HG02884 (cell line): Measurements from ENCODE around the gene COL19A1.
A peak's percentile ranks its signal among the peaks of the same experiment; 100 is the strongest.
"Not testable (repeated sequence)": the region's sequence is repeated elsewhere in the genome, so short reads cannot be mapped to it uniquely, and the experiment has no call there.

ENCODE experiments used
- ATAC-seq: cut with Tn5 transposase; IDR thresholded peaks from one replicate; pipeline ENCODE4 v1.9.1; 2021; ENCODE audit warnings: mild to moderate bottlenecking, moderate library complexity; ENCODE audit not compliant: unreplicated experiment

COL19A1 gene

DNA sequence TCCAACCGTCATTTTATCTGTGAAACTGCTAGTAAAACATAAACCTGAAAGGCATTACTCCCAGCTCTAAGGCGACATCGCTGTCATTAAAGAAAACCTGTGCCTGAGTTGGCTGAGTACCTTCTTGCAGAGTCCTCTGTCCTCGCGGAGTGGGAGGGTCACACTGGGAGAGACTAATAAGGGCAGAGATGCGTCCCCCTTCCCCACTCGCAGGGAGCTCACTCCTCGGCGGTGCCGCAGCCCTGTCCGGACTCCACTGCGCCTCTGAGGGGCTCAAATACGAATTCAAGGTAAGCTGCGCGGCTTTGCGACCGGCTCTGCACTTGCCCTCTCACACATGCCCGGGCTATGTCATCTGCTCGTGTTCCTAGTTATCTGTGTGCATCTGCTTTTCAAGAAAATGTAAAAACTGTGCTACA lies at the start of gene COL19A1:
Gene COL19A1, plus strand, starts transcription at position 206 of the 419 bp plus-strand sequence. CDS start 13,012 bp downstream, outside the sequence.
- ATAC-seq: peak; percentile 35

DNA sequence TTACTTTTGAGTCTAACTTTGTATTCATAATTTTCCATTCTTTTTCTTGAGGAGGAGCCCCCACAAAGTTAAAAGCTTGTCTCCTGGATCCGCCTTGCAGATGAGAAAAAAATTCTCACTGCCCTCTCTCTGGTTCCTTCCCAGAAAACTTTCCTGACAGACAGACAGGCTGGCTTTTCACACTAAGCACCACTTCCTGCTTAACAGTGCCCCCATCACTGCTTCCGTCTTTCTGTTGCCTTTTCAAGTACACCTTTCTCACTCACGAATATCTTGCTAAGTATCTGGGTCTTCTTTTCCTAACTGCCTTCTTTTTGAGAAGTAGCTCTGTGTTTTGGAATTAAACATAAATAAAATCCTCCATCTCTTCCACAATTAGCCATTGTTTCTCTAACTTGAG lies 49.8 kb upstream of the COL19A1 start:
- peak; percentile 33 for ATAC-seq

DNA sequence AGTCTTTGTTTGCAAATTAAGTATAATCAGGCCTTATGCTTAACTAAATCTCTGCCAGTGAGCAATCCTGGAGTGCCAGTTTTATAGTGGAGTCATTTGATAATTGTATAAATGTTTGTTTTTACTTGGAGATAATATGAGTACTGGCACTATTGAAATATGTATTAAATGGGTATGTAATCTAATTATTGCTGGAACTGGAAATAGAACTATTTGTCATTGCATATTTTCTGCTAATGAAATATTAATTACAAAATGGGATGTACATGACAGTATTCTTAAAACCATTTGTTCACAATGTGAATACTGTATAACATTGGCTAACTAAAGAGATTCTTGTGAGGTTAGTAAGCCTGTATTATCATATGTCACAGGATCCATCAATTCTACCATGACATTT lies 49.0 kb upstream of the COL19A1 start:
- no peak for ATAC-seq

DNA sequence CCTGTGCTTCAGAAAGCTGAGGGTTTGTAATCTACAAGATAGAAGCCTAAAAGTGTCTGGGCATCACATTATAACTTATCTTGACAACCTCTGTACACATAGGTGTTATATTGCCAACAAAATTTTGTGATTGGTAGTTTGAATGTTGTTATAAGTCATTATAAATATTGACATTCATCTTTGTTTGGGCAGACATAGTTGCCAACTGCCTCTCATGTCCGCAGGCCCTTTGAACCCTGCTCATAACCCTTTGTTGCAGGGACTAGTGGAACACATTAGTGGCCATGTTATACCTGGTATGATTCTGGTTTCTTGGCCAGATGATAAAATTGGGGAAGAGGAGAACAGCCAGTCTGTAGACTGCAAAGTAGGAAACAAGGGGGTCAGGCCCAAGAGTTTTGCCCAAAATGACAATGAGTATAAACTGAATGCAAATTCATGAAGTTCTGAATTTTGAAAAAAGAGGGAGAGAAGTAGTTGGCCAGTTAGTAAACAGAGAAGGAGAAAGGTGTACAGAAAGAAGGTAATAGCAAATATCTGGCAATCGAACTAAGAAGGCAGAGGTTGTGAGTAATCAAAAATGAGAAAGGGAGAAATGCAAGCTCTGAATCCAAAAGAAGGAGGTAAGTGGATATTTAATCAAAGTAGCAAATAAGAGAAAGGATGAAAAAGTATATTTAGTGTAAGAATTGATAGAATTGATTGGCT lies 48.0 kb upstream of the COL19A1 start:
- ATAC-seq: no peak

DNA sequence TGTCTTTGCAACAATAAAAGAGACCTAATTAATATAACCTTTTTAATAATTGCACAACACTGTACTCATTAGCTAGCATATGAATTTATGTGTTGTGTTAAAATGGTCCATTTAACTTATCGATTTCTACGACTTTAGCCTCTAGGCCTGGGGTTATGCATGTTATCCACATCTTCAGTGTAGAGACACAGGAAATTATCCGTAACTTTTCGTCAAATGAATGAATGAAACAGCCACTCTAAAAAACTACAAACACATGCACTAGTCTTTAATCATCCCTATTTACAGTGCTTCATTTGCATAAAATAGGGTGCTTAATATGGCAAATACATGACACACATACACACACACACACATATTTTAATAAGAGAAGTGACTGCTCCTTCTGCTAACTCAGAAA lies 47.2 kb upstream of the COL19A1 start:
- ATAC-seq: no peak

DNA sequence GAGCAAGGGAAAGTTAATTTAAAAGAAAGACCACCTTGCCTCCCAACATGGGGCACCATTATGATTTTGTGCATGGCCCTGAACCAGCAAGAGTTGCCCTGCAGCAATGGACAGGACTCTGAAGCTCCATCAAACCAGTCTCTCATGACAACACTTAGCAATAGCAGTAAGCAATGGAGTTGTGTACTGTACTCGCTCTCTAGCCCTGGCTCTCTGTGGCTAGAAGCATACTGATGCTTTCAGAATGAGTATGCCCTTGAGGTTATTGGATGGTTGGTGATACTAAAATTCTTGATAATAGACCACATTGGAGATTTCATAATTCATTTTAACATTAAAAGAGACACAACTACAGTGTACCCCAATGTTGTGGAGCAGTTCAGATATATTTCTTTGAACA lies 46.3 kb upstream of the COL19A1 start:
- no peak for ATAC-seq

DNA sequence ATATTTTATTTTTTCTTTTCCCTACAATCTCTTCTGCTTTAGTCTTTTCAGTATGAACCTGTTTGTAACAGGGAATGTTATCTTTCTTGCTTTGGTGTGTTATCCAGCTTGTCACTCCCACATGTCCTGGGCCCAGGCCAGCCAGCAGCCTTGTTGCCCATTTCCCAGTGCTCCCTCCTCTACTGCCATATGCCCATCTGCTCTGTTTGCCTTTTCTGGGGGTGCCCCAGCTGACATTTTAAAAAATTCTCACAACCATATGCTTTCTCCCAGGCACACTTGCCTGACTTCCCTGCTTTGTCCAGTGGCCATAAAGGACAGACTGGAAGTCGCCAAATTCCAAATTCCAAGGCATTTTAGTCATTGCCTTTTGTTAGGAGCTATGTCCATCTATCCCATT lies 45.9 kb upstream of the COL19A1 start:
- ATAC-seq: no peak

DNA sequence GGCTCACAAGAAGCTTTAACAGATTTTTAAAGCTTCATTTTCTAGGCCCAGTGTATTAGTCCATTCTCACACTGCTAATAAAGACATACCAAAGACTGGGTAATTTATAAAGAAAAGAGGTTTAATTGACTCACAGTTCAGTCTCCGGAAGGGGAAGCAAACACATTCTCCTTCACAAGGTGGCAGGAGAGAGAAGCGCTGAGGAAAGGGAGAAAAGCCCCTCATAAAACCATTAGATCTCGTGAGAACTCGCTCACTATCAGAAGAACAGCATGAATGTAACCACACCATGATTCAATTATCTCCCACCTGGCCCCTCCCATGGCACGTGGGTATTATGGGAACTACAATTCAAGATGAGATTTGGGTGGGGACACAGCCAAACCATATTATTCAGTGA lies 42.0 kb upstream of the COL19A1 start:
- not testable (repeated sequence) for ATAC-seq

DNA sequence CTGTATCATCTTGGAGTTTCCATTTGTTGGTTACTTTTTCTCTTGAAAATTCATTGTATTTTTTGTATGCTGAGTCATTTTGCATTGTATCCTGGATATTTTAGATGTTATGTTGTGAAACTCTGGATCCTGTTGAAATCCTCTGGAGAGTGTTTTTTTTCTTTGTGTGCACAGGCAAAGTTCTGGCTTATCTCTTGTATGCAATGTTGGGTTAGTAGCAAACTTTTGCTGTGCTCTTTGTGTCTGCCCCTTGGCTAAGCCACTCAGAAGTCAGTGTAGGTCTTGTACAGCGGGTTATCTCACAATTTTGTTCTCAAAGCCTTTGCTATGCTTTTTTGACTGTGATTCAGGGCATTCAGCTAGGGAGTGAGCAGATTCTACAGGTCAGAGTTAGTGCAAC lies 40.5 kb upstream of the COL19A1 start:
- no peak for ATAC-seq

DNA sequence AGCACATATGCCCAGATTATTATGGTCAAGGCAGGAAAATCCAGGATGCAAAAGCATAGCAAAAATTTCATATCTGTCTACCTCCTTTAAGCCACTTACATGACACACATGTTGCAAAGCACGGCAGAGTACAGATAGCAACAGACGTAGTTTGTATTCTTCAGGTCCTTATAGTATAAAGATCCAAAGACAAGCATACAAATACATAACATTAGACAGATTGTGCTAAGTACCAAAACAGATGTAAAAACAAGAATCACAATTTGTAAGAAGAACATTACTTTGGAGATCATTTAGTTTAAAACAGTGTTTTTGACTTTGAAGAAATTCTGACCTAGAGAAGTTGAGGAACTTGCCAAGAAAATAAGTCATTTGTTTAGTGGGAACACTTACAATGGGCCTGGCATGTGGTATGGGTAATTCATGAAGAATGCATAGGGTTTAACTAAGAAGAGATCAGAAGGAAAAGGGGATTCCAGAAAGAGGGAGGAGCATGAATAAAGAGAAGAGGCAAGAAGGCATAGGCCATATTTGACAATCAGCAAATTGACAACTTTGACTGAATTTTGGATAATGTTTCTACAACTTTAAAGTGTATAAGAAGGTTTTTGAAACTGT lies 39.0 kb upstream of the COL19A1 start:
- no peak for ATAC-seq

DNA sequence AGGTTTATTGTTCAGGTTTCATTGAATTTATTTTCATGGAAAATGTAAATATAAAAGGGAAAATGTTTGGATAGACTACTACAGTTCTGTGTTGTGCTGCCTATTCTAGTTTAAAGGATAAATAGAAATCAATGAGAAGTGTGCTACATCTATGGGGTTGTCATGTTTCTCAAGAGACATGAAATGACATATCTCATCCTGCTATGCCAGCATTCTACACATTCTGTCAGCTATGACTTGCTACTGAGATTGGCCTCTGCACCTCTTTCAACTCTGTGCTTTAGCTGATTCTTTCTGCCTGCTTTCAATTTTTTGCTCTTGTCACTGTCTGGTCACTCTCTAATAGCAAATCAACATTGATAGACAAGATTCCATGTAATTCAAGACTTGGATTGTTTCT lies 33.8 kb upstream of the COL19A1 start:
- no peak for ATAC-seq

DNA sequence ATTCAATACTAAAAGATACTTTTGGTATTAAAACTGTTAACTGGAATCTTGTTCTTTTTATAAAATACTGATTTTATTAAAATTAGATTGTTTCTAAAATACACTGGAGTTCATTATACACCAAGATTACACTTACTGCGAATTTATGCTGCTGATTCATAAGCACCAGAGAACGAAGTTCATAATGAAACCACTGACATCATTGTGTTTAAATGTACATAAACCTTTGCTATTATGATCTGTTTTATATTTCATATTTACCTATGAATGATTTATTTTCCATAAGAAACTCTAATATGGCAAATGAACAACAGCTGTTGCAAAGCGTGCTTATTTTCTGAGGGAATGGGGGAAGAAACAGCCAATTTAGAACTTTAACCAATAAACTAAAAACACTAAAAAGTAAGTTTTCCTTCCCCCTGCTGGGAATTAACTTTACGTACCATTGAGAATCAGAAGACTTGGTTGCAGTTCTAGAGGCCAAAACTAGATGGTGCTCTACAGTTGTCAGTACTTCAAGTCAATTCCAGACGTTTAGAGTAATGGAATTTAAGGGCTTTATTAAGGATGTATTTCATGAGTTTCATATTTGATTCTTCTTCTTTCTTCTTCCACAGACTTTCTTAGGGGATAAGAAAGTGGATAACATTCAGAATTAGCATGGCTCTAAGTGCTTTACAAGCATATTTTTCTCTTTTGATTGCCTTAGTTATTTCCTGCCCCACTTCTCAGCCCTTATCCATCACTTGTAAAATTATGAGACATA lies 30.8 kb upstream of the COL19A1 start:
- ATAC-seq: peak; percentile 91

DNA sequence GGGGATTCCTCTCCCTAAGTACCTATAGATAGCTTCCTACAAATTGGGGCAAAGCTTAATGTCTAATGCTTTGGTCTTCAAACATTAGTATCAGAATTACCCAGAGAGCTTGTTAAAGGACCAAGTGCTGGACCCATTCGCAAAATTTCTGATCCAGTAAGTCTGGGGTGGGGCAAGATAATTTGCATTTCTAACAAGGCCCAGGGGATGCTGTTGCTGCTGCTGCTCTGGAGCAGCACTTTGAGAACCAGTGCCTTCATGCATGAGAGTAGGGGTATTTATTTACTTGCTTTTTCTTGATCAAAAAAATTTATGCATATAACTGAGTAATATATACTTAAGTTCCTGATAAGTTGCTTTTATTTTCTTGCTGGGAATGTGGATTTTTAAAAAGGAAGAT lies 24.5 kb upstream of the COL19A1 start:
- no peak for ATAC-seq

DNA sequence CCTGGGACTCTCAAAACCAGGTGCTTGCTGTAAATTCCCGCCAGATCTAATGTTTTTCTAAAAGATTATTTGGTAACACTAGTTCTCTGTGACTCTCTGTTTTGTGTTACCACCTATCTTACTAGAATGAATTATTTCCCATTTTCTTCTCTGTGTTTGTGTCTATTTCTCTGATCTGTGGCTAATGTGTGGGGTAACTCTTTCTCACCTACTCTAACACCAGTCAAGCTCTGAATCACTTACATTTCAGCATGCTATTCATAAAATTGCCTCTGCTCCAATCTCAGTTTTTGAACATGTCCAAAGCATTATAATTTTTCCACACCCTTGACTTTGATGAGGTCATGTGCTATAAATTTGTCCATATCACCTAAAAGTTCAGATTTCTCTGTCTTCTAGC lies 23.2 kb upstream of the COL19A1 start:
- no peak for ATAC-seq

DNA sequence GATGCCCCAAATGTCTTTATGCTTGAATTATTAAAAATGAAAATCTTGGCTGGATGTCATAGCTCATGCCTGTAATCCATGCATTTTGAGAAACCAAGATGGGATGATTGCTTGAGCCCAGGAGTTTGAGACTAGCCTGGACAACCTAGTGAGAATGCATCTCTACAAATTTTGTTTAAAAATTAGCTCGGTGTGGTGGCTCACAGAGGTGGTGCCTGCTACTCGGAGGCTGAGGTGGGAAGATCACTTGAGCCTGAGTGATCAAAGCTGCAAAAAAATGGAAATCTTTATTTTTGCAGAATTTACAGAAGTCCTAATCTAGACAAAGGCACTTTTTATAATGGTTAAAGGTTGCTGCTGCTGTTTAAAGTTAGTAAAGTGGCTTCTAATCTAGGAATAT lies 20.0 kb upstream of the COL19A1 start:
- no peak for ATAC-seq

DNA sequence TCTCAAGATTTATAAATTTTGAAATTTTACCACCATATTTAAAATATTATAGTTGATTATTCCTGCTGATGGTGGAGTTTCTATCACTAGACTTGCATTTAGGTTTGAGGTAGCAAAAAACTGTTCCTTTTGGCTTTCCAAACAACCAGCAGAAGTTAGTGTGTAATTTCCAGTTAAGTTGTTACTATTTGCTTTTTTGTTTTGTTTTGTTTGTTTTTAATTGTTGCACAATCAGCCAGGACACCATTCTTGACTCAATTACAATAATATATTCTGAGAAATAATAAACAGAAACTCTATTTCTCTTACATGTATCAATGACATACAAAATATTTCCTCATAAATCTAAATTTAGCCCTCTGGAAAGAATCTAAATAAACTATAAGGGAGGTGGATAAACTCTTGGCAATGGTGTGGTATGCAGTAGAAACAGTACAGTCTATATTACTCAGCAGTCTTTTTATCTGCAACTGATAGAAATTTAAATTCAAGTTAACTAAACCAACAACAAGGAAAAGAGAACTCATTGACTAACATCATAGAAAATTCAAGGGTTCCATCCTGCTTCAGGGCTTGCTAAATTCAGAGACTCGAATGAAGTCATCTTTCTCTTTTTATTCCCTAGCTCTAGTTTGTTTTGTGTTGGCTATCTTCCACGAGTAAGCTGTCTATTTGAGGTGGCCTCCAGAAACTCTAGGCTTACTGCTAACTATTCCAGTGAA lies 19.4 kb upstream of the COL19A1 start:
- ATAC-seq: no peak

DNA sequence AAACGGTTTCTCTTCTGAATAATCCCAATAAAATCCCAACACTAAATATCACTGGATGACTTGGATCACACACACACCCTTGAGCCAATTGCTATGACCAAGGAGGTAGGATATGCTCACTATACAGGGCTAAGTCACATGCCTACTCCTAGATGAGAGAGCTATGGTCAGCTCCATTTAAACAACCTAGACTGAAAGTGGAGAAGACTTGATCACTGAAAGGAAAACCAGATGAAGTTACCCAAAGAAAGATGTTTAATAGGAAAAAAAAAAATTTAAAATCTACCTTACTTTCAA lies 18.9 kb upstream of the COL19A1 start:
- no peak for ATAC-seq

DNA sequence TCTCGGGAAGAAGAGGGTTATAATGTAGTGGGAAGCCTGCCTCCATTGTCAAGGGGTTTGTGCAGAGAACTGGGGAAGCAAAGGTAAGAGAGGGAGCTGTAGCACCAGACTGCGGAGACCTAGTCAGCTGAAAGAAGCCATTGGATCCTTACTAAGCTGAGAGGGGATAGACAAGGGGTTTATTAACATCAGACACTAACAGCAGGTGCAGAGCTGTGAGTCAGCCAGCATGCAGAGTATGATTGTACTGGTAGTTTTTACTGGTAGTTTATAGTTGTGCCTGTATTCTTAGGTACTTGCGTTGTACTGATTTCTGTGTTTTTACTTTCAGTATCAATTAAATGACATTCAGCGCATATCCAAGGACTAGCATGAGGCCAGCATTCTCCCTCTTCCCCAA lies 17.8 kb upstream of the COL19A1 start:
- no peak for ATAC-seq

DNA sequence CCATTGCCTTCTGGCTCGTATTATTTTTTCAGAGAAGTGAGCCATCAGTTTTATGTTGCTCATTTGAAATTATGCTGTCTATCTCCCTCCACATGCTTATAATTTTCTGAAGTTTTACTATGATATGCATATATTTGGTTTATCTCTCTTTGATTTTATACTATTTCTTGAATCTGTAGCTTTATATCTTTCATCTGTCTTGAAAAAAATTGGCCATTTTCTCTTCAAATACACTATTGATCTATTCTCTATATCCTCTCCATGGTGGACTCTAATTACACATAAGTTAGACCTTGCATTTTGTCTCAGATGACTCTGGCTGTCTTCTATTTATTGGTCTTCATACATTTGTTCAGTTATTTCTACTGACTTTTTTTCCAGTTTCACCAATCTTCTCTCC lies 13.7 kb upstream of the COL19A1 start:
- ATAC-seq: no peak

DNA sequence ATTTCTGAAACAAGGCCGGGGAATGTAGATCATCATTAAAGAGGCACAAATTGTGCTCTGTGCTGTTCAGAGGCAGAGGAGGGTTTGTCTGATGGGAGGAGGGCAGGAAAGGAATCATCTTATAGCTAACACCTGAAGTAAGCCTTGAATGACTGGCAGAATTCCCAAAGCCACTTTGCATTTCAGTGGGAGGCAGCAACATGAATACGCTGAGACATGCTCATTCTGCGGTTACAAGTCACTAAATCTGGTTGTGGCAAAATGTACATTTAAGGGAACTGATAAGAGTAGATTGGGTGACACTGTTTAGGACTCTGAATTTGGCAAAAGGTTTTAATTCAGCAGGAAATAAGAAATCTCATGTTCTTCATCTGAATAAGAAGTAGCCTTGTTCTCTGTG lies 4.4 kb upstream of the COL19A1 start:
- no peak for ATAC-seq

DNA sequence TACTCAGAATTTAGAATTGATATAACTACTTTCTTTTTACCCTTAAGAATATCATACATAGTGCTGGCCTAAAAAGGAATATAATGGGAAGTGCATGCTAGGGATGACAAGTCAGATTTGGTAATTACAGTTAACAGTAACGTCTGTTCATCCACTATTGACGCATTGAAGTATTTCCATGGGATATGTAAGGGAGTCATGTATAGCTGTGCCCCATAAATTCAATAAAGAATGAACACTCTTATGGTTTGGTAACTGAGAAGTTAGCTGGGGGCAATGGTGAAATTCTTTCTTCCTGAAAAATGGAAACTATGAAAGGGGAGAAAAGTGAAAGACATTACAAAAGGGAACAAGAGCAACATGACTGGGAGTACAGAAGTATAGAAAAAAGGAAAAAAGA lies 2.6 kb upstream of the COL19A1 start:
- ATAC-seq: no peak

DNA sequence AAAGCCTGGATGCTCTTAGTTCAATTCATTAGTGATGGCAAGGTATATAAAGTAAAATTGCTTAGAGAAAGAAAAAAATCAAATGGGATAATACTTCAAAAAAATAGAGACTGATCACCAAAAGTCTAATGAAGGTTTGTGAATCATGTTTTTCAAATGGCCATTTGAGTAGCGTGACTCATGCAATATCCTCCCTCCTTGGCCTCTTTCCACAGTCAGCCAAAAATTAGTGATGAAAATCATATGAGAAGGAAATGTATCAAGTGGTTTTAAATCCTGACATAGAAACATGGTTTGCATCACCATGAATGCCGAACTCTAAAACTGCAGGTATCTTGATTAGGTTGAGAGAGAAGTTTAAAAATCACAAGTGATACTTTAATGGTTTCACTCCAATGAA lies 1.2 kb upstream of the COL19A1 start:
- no peak for ATAC-seq
